ENCODE measurements around the gene PRPF8.

PRPF8 gene

DNA sequence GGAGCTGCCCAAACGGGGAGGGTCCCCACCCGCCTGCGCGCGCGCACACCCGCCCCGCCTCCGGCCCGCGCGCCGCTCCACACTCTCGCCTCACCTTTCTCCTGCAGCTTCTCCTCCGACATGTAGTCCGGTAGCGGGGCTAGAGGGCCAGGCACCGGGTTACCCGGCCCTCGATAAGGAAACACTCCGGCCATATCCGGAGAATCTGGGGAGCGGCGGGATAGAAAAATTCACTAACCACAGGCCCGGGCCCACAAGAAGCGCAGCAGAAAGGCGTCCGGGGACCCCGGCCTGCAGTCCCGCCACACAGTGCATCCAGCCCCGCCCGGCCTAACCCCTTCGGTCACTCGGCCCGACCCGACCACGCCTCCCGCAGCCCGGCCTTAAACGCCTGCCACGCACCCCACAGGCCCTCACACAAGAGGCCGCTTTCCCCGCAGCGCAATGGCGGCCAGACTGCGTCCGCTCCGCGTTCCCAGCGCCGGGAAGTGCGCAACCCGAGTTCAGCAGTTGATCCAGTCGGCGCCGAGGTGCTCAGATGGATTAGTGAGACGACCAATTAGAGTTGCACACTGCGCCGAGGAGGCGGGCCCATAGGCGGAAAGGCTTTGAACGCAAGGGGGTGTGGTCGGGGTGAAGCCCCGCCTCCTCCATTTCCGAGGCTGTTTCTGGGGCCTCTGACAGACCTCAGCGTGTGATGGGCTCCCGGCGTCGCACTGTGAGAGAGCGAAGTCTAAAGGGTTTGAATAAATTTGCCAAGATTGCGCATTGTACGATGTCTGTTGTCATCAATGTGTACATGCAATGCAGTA lies at the start of gene PRPF8:
Gene PRPF8, minus strand, starts transcription at position 490 of the 812 bp plus-strand sequence. Its CDS starts 296 bp downstream, at position 194.
- no peak for TF ChIP-seq CTCF (IDR thresholded peaks at IDR 0.05; ENCODE audit: borderline replicate concordance, insufficient read depth, low read depth, low read length)
- H3K4me3 ChIP-seq (ENCODE audit: low read depth, low read length) = peak within 1 kb of the TSS; percentile 81

DNA sequence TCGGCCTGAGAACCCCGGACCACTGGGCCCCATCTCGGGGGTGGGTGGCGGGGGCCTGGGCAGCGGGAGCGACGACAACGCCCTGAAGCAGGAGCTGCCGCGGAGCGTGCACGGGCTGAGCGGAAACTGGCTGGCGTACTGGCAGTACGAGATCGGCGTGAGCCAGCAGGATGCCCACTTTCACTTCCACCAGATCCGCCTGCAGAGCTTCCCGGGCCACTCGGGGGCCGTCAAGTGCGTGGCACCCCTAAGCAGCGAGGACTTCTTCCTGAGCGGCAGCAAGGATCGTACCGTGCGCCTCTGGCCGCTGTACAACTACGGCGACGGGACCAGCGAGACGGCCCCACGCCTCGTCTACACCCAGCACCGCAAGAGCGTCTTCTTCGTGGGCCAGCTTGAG lies 49.1 kb upstream of the PRPF8 start:
- H3K4me3 ChIP-seq (ENCODE audit: low read depth, low read length) = no peak overlapping the region
- no peak for TF ChIP-seq CTCF (IDR thresholded peaks at IDR 0.05; ENCODE audit: borderline replicate concordance, insufficient read depth, low read depth, low read length)

DNA sequence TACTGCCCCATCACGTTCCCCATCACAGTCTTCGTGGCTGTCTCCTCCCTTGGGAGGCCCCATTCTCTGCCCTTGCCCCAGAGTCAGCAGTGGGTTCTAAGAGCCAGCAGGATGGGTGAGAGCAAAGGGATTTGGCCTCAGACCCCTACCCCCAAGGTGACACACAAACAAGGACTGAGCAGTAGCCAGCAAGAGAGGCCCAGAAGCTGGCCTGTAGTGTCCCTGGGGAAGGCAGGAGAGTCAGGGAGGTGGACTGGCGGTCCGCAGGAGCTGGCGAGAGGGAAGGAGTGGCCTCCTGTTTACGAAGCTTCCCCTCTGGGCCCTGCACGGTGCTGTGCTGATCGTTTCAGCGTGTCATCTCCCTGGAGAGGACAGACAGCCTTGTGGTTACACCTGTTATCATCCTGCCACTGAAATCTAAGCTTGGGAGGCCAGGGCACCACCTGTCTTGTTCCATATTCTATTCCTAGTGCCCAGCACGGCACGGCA lies 48.2 kb upstream of the PRPF8 start:
- TF ChIP-seq CTCF (IDR thresholded peaks at IDR 0.05; ENCODE audit: borderline replicate concordance, insufficient read depth, low read depth, low read length) = no peak
- no peak overlapping the region for H3K4me3 ChIP-seq (ENCODE audit: low read depth, low read length)

DNA sequence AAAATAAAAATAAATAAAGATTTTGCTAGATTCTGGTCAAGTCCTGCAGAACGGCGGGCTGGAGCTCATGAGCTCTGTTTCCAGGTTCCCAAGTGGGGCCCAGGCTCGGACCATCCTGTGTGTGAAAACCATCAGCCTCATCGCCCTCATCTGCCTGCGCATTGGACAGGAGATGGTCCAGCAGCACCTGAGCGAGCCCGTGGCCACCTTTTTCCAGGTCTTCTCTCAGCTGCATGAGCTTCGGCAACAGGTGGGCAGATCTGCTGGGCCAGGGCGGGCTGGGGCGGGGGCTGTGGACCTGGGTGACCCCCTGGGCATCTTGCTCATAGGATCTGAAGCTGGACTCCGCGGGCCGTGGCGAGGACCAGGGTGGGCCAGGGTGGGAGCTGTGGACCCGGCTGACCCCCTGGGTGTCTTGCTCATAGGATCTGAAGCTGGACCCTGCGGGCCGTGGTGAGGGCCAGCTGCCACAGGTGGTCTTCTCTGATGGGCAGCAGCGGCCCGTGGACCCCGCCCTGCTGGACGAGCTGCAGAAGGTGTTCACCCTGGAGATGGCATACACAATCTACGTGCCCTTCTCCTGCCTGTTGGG lies 47.7 kb upstream of the PRPF8 start:
- no peak overlapping the region for H3K4me3 ChIP-seq (ENCODE audit: low read depth, low read length)
- TF ChIP-seq CTCF (IDR thresholded peaks at IDR 0.05; ENCODE audit: borderline replicate concordance, insufficient read depth, low read depth, low read length) = no peak

- no peak for TF ChIP-seq CTCF (IDR thresholded peaks at IDR 0.05; ENCODE audit: borderline replicate concordance, insufficient read depth, low read depth, low read length)
- H3K4me3 ChIP-seq (ENCODE audit: low read depth, low read length) = no peak overlapping the region
These were observed 46.5 kb upstream of the PRPF8 start for GRCh38 chr17:1731194-1731506.

DNA sequence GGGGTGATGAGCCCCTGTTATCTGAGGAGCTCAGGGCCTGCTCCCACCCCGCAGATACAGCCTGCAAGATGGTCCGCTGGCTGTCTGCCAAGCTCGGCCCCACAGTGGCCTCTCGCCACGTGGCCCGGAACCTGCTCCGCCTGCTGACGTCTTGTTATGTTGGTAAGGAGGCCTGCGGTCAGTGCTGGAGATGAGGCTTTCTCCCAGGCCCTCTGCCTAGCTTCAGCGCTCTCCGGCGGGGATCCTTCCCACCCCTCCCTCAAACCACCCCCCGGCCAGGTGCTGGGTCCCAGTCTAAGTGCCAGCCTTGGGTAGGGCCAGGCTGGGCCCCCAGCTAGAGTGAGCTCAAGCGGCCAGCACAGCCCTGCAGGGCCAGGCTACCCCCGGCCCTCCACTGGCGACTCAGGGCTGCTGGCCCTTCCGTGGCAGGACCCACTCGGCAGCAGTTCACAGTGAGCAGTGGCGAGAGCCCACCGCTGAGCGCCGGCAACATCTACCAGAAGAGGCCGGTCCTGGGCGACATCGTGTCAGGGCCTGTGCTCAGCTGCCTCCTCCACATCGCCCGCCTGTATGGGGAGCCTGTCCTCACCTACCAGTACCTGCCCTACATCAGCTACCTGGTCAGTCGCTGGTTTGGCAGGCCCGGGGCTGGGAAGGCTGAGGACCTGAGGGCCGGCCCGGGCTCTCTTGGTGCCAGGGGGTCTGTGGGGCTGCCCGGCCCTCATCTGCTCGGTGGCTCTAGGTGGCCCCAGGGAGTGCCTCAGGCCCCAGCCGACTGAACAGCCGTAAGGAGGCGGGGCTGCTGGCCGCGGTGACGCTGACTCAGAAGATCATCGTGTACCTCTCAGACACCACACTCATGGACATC lies 45.9 kb upstream of the PRPF8 start:
- H3K4me3 ChIP-seq (ENCODE audit: low read depth, low read length) = no peak overlapping the region
- TF ChIP-seq CTCF (IDR thresholded peaks at IDR 0.05; ENCODE audit: borderline replicate concordance, insufficient read depth, low read depth, low read length) = no peak
